GM18873 (cell line): ENCODE results near the gene TUBA1B.

Source experiments
- ATAC-seq: cut with Tn5 transposase; IDR thresholded peaks from one replicate; pipeline ENCODE4 v1.9.1; 2021; ENCODE audit warnings: mild to moderate bottlenecking, moderate library complexity, moderate number of reproducible peaks; ENCODE audit not compliant: unreplicated experiment, low FRiP score

The TUBA1B gene

DNA sequence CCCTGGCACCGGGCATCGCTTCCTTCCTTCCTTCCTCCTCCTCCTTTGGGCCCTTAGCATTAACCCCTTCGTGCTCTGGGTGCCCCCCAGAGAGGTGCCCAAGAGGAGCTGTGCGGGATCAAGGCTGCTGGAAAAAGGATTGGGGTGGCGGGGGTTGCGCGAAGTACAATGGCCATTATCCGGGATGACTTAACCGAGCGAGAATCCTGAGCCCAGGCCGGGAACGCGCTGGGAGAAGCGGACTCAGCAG, 39.4 kb downstream of the TUBA1B start:
- no peak for ATAC-seq

DNA sequence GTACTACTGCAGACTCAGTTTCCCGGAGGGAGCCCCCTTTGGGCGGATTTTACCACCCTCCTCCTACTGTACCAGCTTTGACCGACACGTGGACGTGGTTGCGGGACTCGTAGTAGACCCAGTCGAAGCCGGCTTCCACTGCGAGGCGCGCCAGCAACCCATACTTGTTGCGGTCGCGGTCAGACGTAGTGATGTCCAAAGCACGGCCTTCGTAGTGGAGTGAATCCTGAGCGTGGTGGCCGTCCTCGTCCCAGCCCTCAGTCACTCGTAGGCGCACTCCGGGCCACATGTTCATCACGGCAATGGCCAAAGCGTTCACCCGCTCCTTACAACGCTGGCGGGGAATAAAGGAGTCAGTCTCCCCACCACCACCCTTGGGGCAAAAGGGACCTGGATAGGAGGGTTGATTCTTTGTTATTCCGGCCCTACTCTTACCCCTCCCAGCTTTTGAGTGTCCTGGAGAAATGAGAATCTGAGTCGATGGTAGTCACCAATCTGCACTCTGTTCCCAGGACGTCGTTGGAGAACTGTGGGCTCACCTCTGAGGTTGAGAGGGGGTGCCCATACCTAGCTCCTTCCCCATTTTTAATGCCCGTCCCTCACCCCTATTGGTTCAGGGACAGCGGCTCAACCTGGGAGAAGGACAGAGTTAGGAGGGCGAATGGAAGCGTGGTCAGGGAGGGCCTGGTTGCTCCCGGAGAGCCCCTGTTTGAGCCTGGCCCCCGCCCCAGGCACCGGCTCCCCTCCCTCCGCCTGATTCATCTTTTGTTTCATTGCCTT, 39.9 kb downstream of the TUBA1B start:
- ATAC-seq = no peak

DNA sequence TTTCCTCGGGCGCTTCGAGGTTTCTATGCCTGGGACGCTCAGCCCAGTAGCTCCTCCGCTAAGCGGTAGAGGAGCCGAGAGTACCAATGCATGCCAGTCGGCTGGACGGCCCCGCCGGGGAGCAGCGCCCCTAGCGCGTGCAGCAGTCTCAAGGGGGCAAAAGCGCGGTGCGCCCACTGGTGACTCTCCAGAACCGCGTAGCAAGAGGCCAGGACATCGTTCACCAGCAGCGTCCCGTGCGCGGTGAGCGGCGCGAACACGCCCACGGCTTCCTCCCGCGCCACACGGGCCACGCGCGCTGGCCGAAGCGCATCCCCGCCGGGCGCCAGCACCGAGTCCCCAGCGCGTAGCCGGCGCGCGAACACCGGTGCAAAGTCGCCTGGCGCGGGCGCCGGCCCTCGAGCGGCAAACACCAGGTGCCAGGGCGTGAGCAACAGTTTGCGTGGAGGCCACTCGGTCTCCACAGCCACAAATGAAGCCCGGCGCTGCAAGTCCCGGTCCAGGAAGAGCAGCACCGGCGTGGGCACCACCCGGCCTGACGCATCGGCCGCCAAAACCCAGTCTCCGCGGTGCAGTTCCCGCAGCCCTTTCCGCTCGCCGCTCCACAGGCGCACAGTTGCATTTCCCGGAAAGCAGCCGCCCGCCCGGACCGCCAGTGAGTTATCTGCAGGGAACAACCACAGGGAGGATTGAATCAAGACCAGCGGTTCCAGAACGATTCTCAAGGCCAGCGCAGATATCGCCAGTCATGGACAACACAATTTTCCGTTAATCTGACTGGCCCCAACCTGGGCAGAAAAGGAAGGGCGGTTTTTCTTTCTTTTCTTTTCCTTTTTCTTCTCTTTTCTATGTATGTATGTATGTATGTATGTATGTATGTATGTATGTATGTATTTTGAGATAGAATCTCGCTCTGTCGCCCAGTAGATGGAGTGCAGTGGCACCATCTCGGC, 41.1 kb downstream of the TUBA1B start:
- ATAC-seq = no peak

DNA sequence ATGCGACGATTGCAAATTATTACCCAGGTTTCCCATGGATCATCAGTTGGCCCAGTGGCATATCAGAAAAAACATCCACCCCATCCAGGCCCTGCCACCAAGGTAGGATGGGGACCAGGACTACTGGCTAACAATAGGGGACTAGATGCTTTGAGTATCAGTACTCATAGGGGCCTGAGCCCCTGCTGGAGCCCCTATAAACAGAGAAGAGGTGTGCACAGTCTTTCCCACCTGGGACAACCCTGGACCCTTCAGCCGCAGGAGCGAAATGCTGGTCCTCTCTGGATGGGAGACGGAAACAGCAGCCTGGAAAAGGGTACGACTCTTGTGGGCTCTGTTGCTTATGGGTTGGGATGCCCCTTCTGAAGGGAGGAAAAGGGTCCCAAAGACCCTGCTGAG, 42.3 kb downstream of the TUBA1B start:
- no peak for ATAC-seq

DNA sequence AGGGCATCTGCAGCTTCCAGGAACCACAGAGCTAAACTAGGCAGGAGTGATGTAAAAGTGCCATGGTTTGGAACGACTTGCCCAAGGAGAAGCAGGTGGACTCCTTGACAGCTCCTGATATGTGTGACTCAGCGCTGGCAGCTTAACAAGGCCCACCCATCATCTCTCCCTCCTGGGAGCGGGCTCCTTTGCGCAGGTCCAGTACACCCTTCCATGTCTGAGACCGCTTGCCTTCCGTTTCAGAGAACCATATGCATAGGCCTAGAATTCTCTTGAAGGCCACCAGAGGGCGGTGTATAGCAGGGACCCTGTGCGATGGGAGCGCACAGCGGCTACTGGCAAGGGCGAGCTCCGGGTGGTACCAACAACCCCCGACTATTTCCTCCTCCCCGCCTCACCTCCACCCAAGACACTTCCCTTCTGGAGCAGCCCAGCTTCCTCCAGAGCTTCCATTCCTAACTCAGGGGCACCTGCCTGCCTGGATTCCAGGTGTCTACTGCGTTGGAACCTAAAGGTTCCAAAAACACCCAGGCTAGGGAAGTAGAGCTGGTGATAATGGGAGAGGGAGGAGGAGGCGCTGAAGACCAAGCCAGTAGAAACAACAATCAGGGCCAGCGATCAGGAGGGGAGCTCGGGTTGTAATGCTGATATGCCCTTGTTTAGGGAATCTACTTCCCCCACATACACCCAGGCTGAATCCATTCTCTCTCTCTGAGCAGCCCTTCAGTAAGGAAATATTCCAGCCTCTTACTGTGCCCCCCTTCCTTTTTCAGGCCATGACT, 42.9 kb downstream of the TUBA1B start:
- ATAC-seq = no peak

DNA sequence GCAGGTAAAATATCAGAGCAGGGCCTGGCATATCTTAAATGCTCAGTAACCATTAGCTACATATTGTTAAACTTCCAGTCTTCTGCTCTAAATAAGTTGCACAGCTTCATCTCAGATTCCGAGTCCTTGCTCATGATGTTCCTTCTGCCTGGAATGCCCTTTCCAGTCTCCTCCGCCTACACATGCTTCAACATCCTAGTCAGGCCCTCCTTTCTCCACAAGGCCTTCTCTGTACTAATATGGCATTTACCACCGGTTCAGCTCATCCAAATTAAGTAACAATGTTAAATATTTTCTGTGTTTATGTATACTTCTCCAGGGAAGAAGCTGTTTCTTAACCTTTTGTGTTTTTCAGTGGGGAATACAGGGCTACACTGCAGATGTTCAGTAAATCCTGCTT, 45.1 kb downstream of the TUBA1B start:
- ATAC-seq = no peak

DNA sequence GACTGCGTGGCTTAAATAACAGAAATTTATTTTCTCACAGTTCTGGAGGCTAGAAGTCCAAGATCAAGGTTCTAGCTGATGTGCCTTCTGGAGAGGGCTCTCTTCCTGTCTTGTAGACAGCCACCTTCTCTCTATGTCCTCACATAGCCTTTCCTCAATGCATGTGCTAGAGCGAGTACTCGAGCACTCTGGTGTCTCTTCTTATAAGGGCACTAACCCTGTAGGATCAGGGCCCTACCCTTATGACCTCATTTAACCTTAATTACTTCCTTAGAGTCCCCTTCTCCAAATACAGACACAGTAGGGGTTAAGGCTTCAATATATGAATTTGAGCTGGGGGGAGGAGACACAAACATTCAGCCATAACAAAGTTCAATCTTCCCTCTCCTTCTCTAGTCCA, 46.8 kb downstream of the TUBA1B start:
- ATAC-seq = no peak

DNA sequence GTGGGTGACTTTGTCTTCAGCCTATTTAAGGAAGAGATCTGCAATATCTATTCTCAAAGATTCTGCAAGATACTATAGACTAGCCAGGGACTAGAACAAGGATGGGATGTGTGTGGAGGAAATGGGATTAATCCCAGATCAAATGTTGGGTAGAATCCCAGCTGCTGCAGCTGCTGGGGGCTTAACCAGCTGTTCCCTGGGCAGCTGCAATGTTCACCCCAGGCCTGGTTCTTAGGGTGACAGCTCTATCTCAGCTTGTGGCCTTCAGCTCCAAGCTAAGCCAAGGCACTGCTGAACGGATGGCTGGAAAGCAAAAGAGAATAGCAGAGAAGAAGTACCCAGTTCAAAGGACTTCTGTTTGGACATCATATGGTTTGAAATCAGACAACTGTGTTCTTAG, 51.4 kb downstream of the TUBA1B start:
- no peak for ATAC-seq
